A673 (cell line): ENCODE measurements around the gene ANKRD49. TPM values are rescaled to one million over a fixed set of nuclear protein-coding genes. Genes with fewer than 3 reads are reported as not detected.

Experiments
- BruUV-seq: library from RNA; stranded (reverse); fragments of 400-500 nt; replicated peaks from 2 replicates; lab custom pipeline; 2021; lab: Mats Ljungman, UMichigan
- CTCF ChIA-PET: fragments of 300-600 bp; sonication (Branson Sonifier 250); formaldehyde crosslinking; loops from one replicate; lab custom pipeline; 2022; ENCODE audit warnings: antibody characterized with exemption; lab: Charles Lee
- POLR2A ChIA-PET: fragments of 300-600 bp; sonication (Branson Sonifier 250); formaldehyde crosslinking; loops from one replicate; lab custom pipeline; 2022; ENCODE audit warnings: antibody characterized with exemption; ENCODE audit not compliant: low non-redundant PET; lab: Charles Lee
- DNase-seq: peaks from one replicate; pipeline ENCODE4 v3.0.0-alpha.2; 2015; ENCODE audit warnings: low spot score
- H3K27ac ChIP-seq: fragments of 200-600 bp; sonication (generic); 2 replicates; pipeline ENCODE4 v1.5.1; 2016; ENCODE audit warnings: mixed run types, low read depth, mild to moderate bottlenecking, mixed read lengths, antibody characterized with exemption, low read length; ENCODE audit not compliant: poor library complexity, severe bottlenecking
- H3K27me3 ChIP-seq: fragments of 200-600 bp; sonication (generic); replicated peaks from 2 replicates; pipeline ENCODE4 v1.6.1; 2017; ENCODE audit warnings: mixed run types, low read depth, mild to moderate bottlenecking, mixed read lengths, antibody characterized with exemption, low read length; ENCODE audit not compliant: insufficient read depth, poor library complexity
- H3K36me3 ChIP-seq: fragments of 200-600 bp; sonication (generic); 2 replicates; pipeline ENCODE4 v1.6.1; 2016; ENCODE audit warnings: mixed run types, mild to moderate bottlenecking, mixed read lengths, antibody characterized with exemption, low read length; ENCODE audit not compliant: insufficient read depth, poor library complexity, severe bottlenecking
- H3K4me1 ChIP-seq: fragments of 200-600 bp; sonication (generic); 2 replicates; pipeline ENCODE4 v1.6.1; 2017; ENCODE audit warnings: mixed run types, mild to moderate bottlenecking, mixed read lengths, antibody characterized with exemption, low read length; ENCODE audit not compliant: insufficient read depth, poor library complexity, severe bottlenecking
- H3K4me3 ChIP-seq: fragments of 200-600 bp; sonication (generic); 2 replicates; pipeline ENCODE4 v1.5.1; 2016; ENCODE audit warnings: low read depth, mixed run types, mild to moderate bottlenecking, mixed read lengths, low read length; ENCODE audit not compliant: poor library complexity, severe bottlenecking
- H3K9me3 ChIP-seq: fragments of 200-600 bp; sonication (generic); 2 replicates; pipeline ENCODE4 v1.6.1; 2016; ENCODE audit warnings: mixed run types, low read depth, mild to moderate bottlenecking, mixed read lengths, antibody characterized with exemption, low read length; ENCODE audit not compliant: poor library complexity, severe bottlenecking
- EZH2 ChIP-seq: fragments of 200-600 bp; sonication (generic); IDR thresholded peaks from 2 replicates; pipeline ENCODE4 v1.6.1; 2017; ENCODE audit warnings: borderline replicate concordance, low read depth, mild to moderate bottlenecking, mixed read lengths, antibody characterized with exemption, low read length; ENCODE audit not compliant: poor library complexity, severe bottlenecking
- intact Hi-C: fragments of 100-400 bp; cut with micrococcal nuclease; formaldehyde crosslinking; loops from one replicate; pipeline ENCODE4 v1.10.0; 2022; ENCODE audit not compliant: unreplicated experiment
- total RNA-seq: library from RNA; stranded (reverse); gene quantifications from 2 replicates; pipeline ENCODE4 v1.2.3, GENCODE V29; 2021
- TF ChIP-seq, protein P1 (sequence below): fragments of 300-800, 200-600 bp; sonication (generic); conservative IDR thresholded peaks from 2 replicates; pipeline ENCODE4 v1.5.1; 2017; ENCODE audit warnings: low read depth, mild to moderate bottlenecking, antibody characterized with exemption, low read length, moderate library complexity, mixed read lengths

ANKRD49 gene
- total RNA-seq, 1 experiment from 2014 or later: 15.5 TPM

DNA sequence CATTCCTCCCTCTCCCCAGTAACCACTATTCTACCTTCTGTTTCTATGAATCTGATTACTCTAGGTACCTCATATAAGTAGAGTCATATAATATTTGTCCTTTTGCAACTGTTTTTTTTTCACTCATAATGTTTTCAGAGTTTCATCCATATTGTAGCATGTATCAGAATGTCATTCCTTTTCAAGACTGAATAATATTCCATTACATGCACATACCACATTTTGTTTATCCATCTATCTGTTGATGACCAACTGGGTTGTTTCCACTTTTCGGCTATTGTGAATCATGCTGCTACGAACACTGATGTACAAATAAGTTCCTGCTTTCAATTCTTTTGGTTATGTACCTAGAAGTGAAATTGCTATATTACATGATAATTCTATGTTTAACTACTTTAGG lies 40.8 kb upstream of the ANKRD49 start:
- H3K27me3 ChIP-seq: no peaks in the 10 kb centered on the region
- ChIA-PET POLR2A (no interaction called here), CTCF (no interaction called here)
- H3K9me3 ChIP-seq: no peaks in the 10 kb centered on the region
- no peak overlapping the region for H3K27ac ChIP-seq
- TF ChIP-seq, protein P1, sequence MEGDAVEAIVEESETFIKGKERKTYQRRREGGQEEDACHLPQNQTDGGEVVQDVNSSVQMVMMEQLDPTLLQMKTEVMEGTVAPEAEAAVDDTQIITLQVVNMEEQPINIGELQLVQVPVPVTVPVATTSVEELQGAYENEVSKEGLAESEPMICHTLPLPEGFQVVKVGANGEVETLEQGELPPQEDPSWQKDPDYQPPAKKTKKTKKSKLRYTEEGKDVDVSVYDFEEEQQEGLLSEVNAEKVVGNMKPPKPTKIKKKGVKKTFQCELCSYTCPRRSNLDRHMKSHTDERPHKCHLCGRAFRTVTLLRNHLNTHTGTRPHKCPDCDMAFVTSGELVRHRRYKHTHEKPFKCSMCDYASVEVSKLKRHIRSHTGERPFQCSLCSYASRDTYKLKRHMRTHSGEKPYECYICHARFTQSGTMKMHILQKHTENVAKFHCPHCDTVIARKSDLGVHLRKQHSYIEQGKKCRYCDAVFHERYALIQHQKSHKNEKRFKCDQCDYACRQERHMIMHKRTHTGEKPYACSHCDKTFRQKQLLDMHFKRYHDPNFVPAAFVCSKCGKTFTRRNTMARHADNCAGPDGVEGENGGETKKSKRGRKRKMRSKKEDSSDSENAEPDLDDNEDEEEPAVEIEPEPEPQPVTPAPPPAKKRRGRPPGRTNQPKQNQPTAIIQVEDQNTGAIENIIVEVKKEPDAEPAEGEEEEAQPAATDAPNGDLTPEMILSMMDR: no peak
- TF ChIP-seq EZH2: no peak
- BruUV-seq: no TSS peak
- no peak overlapping the region for H3K4me3 ChIP-seq
- H3K4me1 ChIP-seq: no peaks in the 10 kb centered on the region
- peaks cover 3% of the 10 kb centered on the region for H3K36me3 ChIP-seq
- intact Hi-C loops: no loop called here
- no peak for DNase-seq

DNA sequence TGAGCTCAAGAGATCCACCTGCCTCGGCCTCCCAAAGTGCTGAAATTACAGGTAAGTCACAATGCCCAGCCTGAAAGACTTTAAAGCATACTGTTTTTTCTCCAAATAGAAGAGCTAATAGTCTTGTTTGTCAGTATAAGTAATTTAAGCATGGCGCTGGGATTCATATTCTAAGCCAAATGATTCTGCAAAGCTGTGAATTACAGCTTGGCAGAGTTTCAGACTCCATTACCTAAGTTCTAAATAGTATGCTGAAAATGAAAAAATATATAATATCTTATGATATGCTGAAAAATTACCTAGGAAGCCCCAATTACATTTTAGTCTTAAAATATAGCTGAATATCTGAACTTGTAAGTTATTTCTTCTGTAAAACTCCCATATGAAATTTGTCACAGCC lies 39.5 kb upstream of the ANKRD49 start:
- ChIA-PET POLR2A (no interaction called here), CTCF (no interaction called here)
- Histone ChIP-seq H3K27ac (no peak overlapping the region), H3K9me3 (no peaks in the 10 kb centered on the region), H3K27me3 (no peaks in the 10 kb centered on the region), H3K4me3 (no peak overlapping the region), H3K36me3 (no peaks in the 10 kb centered on the region), H3K4me1 (no peaks in the 10 kb centered on the region)
- DNase-seq: no peak
- intact Hi-C loops: no loop called here
- no TSS peak for BruUV-seq
- TF ChIP-seq, protein P1: no peak
- TF ChIP-seq EZH2: no peak

DNA sequence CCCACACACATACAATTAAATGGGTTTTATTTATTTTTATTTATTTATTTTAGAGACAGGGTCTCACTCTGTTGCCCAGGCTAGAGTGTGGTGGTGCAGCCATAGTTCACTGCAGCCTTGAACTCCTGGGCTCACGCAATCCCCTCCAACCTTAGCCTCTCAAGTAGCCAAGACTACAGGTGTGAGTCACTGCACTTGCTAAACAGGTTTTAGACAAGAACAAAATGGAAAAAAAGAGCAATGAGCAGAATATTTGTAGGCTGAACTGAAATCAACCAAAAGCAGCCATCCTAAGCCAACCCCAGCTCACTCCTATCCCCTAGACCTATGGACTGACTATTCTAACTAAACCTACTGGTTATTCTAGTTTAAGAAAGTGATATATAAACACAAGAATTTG lies 37.9 kb upstream of the ANKRD49 start:
- BruUV-seq: no TSS peak
- TF ChIP-seq, protein P1: no peak
- no peak for TF ChIP-seq EZH2
- Histone ChIP-seq H3K27me3 (no peaks in the 10 kb centered on the region), H3K9me3 (no peaks in the 10 kb centered on the region), H3K36me3 (peaks cover 13% of the 10 kb centered on the region), H3K27ac (no peak overlapping the region), H3K4me3 (no peak overlapping the region), H3K4me1 (no peaks in the 10 kb centered on the region)
- POLR2A ChIA-PET: no interaction called here
- no peak for DNase-seq
- intact Hi-C loops: no loop called here
- CTCF ChIA-PET: no interaction called here
